ENCODE results near the gene MARCHF2.

- TF ChIP-seq BHLHE40 (IDR thresholded peaks at IDR 0.05; ENCODE audit: borderline replicate concordance) (no peak), FOXM1 (IDR thresholded peaks at IDR 0.05; ENCODE audit: borderline replicate concordance) (no peak), HDGF (IDR thresholded peaks at IDR 0.05; ENCODE audit: borderline replicate concordance) (no peak), CTBP1 (IDR thresholded peaks at IDR 0.05; ENCODE audit: borderline replicate concordance) (no peak), ZNF384 (IDR thresholded peaks at IDR 0.05) (no peak), SUZ12 (IDR thresholded peaks at IDR 0.05) (no peak)
Observed at GRCh38 chr19:8473648-8474476, 60.8 kb downstream of the MARCHF2 start.
